Right lobe of liver (tissue), 6 donors: ENCODE data around the gene AKR1C2. TPM values are rescaled to one million over a fixed set of nuclear protein-coding genes. Genes with fewer than 3 reads are reported as not detected.
"Not testable (repeated sequence)": the region's sequence is repeated elsewhere in the genome, so short reads cannot be mapped to it uniquely, and the experiment has no call there.

Source experiments
- ATAC-seq, 4 donors: fragments of 200-7000 bp; cut with Tn5 transposase; one replicate each; pipeline ENCODE4 v1.9.1; 2020; ENCODE audit warnings: mild to moderate bottlenecking in 4 of 4, moderate library complexity in 4 of 4
- DNase-seq, 3 donors: peaks; one replicate each; pipeline ENCODE4 v3.0.0-alpha.2; 2020
- H3K27ac ChIP-seq, 3 donors: fragments of 200-600 bp; one replicate each; pipeline ENCODE4 v1.8.0; 2022
- H3K27me3 ChIP-seq, 2 donors: fragments of 200-600 bp; one replicate each; pipeline ENCODE4 v1.8.0; 2022
- H3K36me3 ChIP-seq, 4 donors: fragments of 200-600 bp; sonication (generic) in 1 of 4; one replicate each; pipeline versions ENCODE4 v1.5.1 to v1.8.0; 2017 to 2022; ENCODE audit warnings: control low read depth in 1 of 4
- H3K4me1 ChIP-seq, 4 donors: fragments of 200-600 bp; sonication (generic) in 1 of 4; one replicate each; pipeline versions ENCODE4 v1.5.1 to v1.8.0; 2017 to 2022; ENCODE audit warnings: control low read depth in 1 of 4
- H3K4me3 ChIP-seq, 3 donors: fragments of 200-600 bp; one replicate each; pipeline ENCODE4 v1.8.0; 2022
- H3K9me3 ChIP-seq, 4 donors: fragments of 200-600 bp; sonication (generic) in 1 of 4; one replicate each; pipeline versions ENCODE4 v1.5.1 to v1.8.0; 2017 to 2022; ENCODE audit warnings: control low read depth in 1 of 4
- CTCF ChIP-seq, 4 donors: fragments of 200-600 bp in 3 of 4; fragments of 450-650 bp in 1 of 4; IDR thresholded peaks; one replicate each; pipeline versions ENCODE4 v1.5.1 to v1.8.0; 2016 to 2022; ENCODE audit warnings: antibody characterized with exemption in 4 of 4, mild to moderate bottlenecking in 2 of 4
- POLR2A ChIP-seq: fragments of 450-650 bp; IDR thresholded peaks from one replicate; pipeline ENCODE4 v1.6.1; 2017; ENCODE audit warnings: antibody characterized with exemption, mild to moderate bottlenecking
- WGBS: methylation state at CpG from one replicate; pipeline ENCODE4 v1.1.6; 2018; ENCODE audit warnings: low coverage, low lambda C conversion rate; ENCODE audit not compliant: insufficient coverage; ENCODE audit errors: missing lambda C conversion rate; 5-methylcytosine and 5-hydroxymethylcytosine counted together
- intact Hi-C, 2 donors: fragments of 100-400 bp; cut with DNase I; formaldehyde crosslinking; loops; one replicate each; pipeline versions ENCODE4 v1.11.2 to v1.14.1; 2022
- long read RNA-seq: library from polyadenylated mRNA; unstranded; transcript quantifications from one replicate; pipeline ENCODE4 v2.0.0, GENCODE V29; 2019
- total RNA-seq, 6 experiments: library from RNA; depleted of rRNA in 2 of 6; stranded (reverse); fragments of >200 nt in 2 of 6; fragmentation: NEBNext Ultra II Directional in 3 of 6; extraction: Animal tissue kit (Norgen Biotek cat#: 25700) in 3 of 6; gene quantifications; one replicate each; pipeline versions ENCODE4 v1.1.0 to v1.2.4, GENCODE V29; 2016 to 2023
- donor health status: DM: no; HTN: yes; CAD: no.
- donor health status: DM: no; HTN: no; CAD: no.
- donor health status: DM: no; HTN: no; CAD: no.
- donor health status: DM: no; HTN: yes; CAD: no.
- donor health status: DM: no; HTN: yes; CAD: no.

The AKR1C2 gene
- 1,000 to 10,000 TPM in 2 of 6 experiments, 100 to 1,000 TPM in 4; 203 to 2,018 (median 421) TPM for total RNA-seq
- long read RNA-seq, transcript AKR1C2-201 (9 exons, 3,756 nt) = major isoform, 542 of 1,115 reads
- long read RNA-seq, partial matches to known transcripts = 543 of 1,115 reads
- long read RNA-seq, other reads (novel, unspliced or antisense) = 30 of 1,115 reads

GRCh38 chr10:5003127-5004029 is at the start of gene AKR1C2:
TSS of gene AKR1C2 (minus strand) at chr10:5003857. CDS start at chr10:5003835, 22 bp downstream.
- H3K27me3 ChIP-seq, H3K4me1 ChIP-seq, H3K9me3 ChIP-seq, intact Hi-C loops: not testable (repeated sequence)
- Histone ChIP-seq H3K36me3 (peaks cover 0 to 31% (median 0%) of the 10 kb centered on the region in 4 donors), H3K27ac (peak within 1 kb of the TSS in 2 of 3 donors; percentile 72 to 85), H3K4me3 (peak within 1 kb of the TSS; percentile 8 to 64 (median 49))
- 42% methylated on average over 7 of the region's 10 CpGs for WGBS
- TF ChIP-seq POLR2A = peak; percentile 73
- peak in 1 of 3 donors; percentile 70 for DNase-seq
- ATAC-seq = peak; percentile 81 to 96 (median 92)

GRCh38 chr10:5052951-5053500 is 49.4 kb upstream of the AKR1C2 start:
- H3K4me3 ChIP-seq, DNase-seq, H3K27me3 ChIP-seq, H3K9me3 ChIP-seq, H3K27ac ChIP-seq, H3K36me3 ChIP-seq, intact Hi-C loops, ATAC-seq: not testable (repeated sequence)
- peaks cover 0 to 18% (median 2%) of the 10 kb centered on the region in 4 donors for H3K4me1 ChIP-seq
- WGBS = 100% methylated on average over 1 of the region's 16 CpGs

- 43% methylated on average over 1 of the region's 1 CpG for WGBS
- H3K27me3 ChIP-seq = no peaks in the 10 kb centered on the region
- DNase-seq = no peak
- TF ChIP-seq POLR2A (no peak), CTCF (IDR thresholded peaks at IDR 0.05) (no peak)
- no peak overlapping the region for H3K4me3 ChIP-seq
- ATAC-seq = no peak
- H3K4me1 ChIP-seq = peaks cover 0 to 56% (median 19%) of the 10 kb centered on the region in 4 donors
- intact Hi-C loops = no loop called here
- peak overlapping the region in 1 of 3 donors; percentile 31 for H3K27ac ChIP-seq
- H3K36me3 ChIP-seq = no peaks in the 10 kb centered on the region
- no peaks in the 10 kb centered on the region for H3K9me3 ChIP-seq
Observed at GRCh38 chr10:5047912-5048628, 44.4 kb upstream of the AKR1C2 start.

GRCh38 chr10:5047055-5047454 is 43.4 kb upstream of the AKR1C2 start:
- 71% methylated on average over 5 of the region's 5 CpGs for WGBS
- H3K36me3 ChIP-seq, DNase-seq, ATAC-seq, H3K27me3 ChIP-seq, intact Hi-C loops, H3K9me3 ChIP-seq, H3K4me3 ChIP-seq: not testable (repeated sequence)
- Histone ChIP-seq H3K27ac (peak overlapping the region in 1 of 3 donors; percentile 31), H3K4me1 (peaks cover 0 to 67% (median 26%) of the 10 kb centered on the region in 4 donors)

GRCh38 chr10:5046410-5046809 is 42.8 kb upstream of the AKR1C2 start:
- intact Hi-C loops = no loop called here
- no peak overlapping the region for H3K27ac ChIP-seq
- H3K27me3 ChIP-seq = no peaks in the 10 kb centered on the region
- H3K4me1 ChIP-seq = peaks cover 0 to 73% (median 28%) of the 10 kb centered on the region in 4 donors
- no peaks in the 10 kb centered on the region for H3K9me3 ChIP-seq
- no peak for ATAC-seq
- no peak for DNase-seq
- 91% methylated on average over 6 of the region's 6 CpGs for WGBS
- H3K4me3 ChIP-seq = no peak overlapping the region
- TF ChIP-seq CTCF (IDR thresholded peaks at IDR 0.05) (no peak), POLR2A (no peak)
- H3K36me3 ChIP-seq = no peaks in the 10 kb centered on the region
